ACC112 (cell line): ENCODE measurements around the gene MAP4.

Experiments used
- H2AFZ ChIP-seq: fragments of 200-600 bp; sonication (generic); one replicate; pipeline ENCODE4 v1.6.0; 2017; ENCODE audit warnings: antibody characterized with exemption, low read length; ENCODE audit not compliant: unreplicated experiment
- H3K27ac ChIP-seq: fragments of 200-600 bp; sonication (generic); 2 replicates; pipeline ENCODE4 v1.5.1; 2014; ENCODE audit warnings: low read depth, mild to moderate bottlenecking, antibody characterized with exemption, low read length, moderate library complexity
- H3K27me3 ChIP-seq: fragments of 200-600 bp; sonication (generic); 2 replicates; pipeline ENCODE4 v1.6.1; 2014; ENCODE audit warnings: mild to moderate bottlenecking, antibody characterized with exemption, low read length, moderate library complexity, mixed read lengths; ENCODE audit not compliant: insufficient read depth
- H3K36me3 ChIP-seq: fragments of 200-600 bp; sonication (generic); 2 replicates; pipeline ENCODE4 v1.6.1; 2016; ENCODE audit warnings: mild to moderate bottlenecking, antibody characterized with exemption, low read length, moderate library complexity, mixed read lengths; ENCODE audit not compliant: insufficient read depth
- H3K4me1 ChIP-seq: fragments of 200-600 bp; sonication (generic); one replicate; pipeline ENCODE4 v1.6.1; 2016; ENCODE audit warnings: low read length, mixed read lengths; ENCODE audit not compliant: insufficient read depth, unreplicated experiment, control insufficient read depth
- H3K4me3 ChIP-seq: fragments of 200-600 bp; sonication (generic); 2 replicates; pipeline ENCODE4 v1.5.1; 2014; ENCODE audit warnings: mild to moderate bottlenecking, low read depth, low read length
- H3K79me2 ChIP-seq: fragments of 200-600 bp; sonication (generic); one replicate; pipeline ENCODE4 v1.6.0; 2016; ENCODE audit warnings: low read length; ENCODE audit not compliant: control insufficient read depth, unreplicated experiment, insufficient read depth

The MAP4 gene

GRCh38 chr3:47991341-47991740 lies 24.9 kb downstream of the MAP4 start:
- H3K27ac ChIP-seq = no peak overlapping the region
- H3K4me1 ChIP-seq = peaks cover 7% of the 10 kb centered on the region
- no peak overlapping the region for H3K4me3 ChIP-seq
- no peak overlapping the region for H2AFZ ChIP-seq
- H3K27me3 ChIP-seq = no peaks in the 10 kb centered on the region
- H3K36me3 ChIP-seq = 0 out of 2 replicates have a peak, but pooled peaks cover 4% of the 10 kb centered on the region
- peaks cover 69% of the 10 kb centered on the region for H3K79me2 ChIP-seq

GRCh38 chr3:47989981-47990440 lies 26.2 kb downstream of the MAP4 start:
- Histone ChIP-seq H3K36me3 (0 out of 2 replicates have a peak, but pooled peaks cover 4% of the 10 kb centered on the region), H3K4me3 (no peak overlapping the region), H2AFZ (no peak overlapping the region), H3K79me2 (peaks cover 62% of the 10 kb centered on the region), H3K27ac (0 out of 2 replicates have a peak overlapping the region, but pooled peaks have one; percentile 8), H3K27me3 (no peaks in the 10 kb centered on the region), H3K4me1 (peaks cover 18% of the 10 kb centered on the region)

- peaks cover 29% of the 10 kb centered on the region for H3K4me1 ChIP-seq
- H3K79me2 ChIP-seq = peaks cover 60% of the 10 kb centered on the region
- H3K36me3 ChIP-seq = no peaks in the 10 kb centered on the region
Observed at GRCh38 chr3:47985381-47985780, 30.8 kb downstream of the MAP4 start.

GRCh38 chr3:47984075-47984728 lies 32.0 kb downstream of the MAP4 start:
- Histone ChIP-seq H3K4me1 (peaks cover 23% of the 10 kb centered on the region), H3K36me3 (no peaks in the 10 kb centered on the region), H3K27me3 (no peaks in the 10 kb centered on the region), H3K4me3 (no peak overlapping the region), H3K79me2 (peaks cover 59% of the 10 kb centered on the region), H2AFZ (no peak overlapping the region), H3K27ac (peak overlapping the region; percentile 86)

More at GRCh38 chr3:47985381-47985780, 30.8 kb downstream of the MAP4 start:
- no peaks in the 10 kb centered on the region for H3K27me3 ChIP-seq
- peak overlapping the region; percentile 8; the same call in 1 of the 2 replicates for H3K27ac ChIP-seq
- H3K4me3 ChIP-seq = no peak overlapping the region
- no peak overlapping the region for H2AFZ ChIP-seq

GRCh38 chr3:47980795-47981194 lies 35.4 kb downstream of the MAP4 start:
- Histone ChIP-seq H3K27ac (no peak overlapping the region), H3K4me3 (no peak overlapping the region), H3K27me3 (no peaks in the 10 kb centered on the region), H3K79me2 (peaks cover 34% of the 10 kb centered on the region), H3K4me1 (peaks cover 19% of the 10 kb centered on the region), H3K36me3 (peaks cover 8% of the 10 kb centered on the region; the same call in 1 of the 2 replicates), H2AFZ (no peak overlapping the region)

GRCh38 chr3:47979070-47979469 lies 37.1 kb downstream of the MAP4 start:
- Histone ChIP-seq H3K79me2 (peaks cover 32% of the 10 kb centered on the region), H3K4me1 (peaks cover 11% of the 10 kb centered on the region), H3K27me3 (no peaks in the 10 kb centered on the region), H3K36me3 (peaks cover 8% of the 10 kb centered on the region; the same call in 1 of the 2 replicates), H2AFZ (no peak overlapping the region), H3K4me3 (no peak overlapping the region), H3K27ac (no peak overlapping the region)

GRCh38 chr3:47978386-47978785 lies 37.8 kb downstream of the MAP4 start:
- no peak overlapping the region for H3K4me3 ChIP-seq
- no peak overlapping the region for H3K27ac ChIP-seq
- no peaks in the 10 kb centered on the region for H3K27me3 ChIP-seq
- peaks cover 8% of the 10 kb centered on the region; the same call in 1 of the 2 replicates for H3K36me3 ChIP-seq
- H3K4me1 ChIP-seq = peaks cover 6% of the 10 kb centered on the region
- H3K79me2 ChIP-seq = peaks cover 26% of the 10 kb centered on the region
- no peak overlapping the region for H2AFZ ChIP-seq

- Histone ChIP-seq H3K4me3 (no peak overlapping the region), H3K36me3 (peaks cover 8% of the 10 kb centered on the region; the same call in 1 of the 2 replicates), H3K79me2 (peaks cover 9% of the 10 kb centered on the region), H3K27me3 (no peaks in the 10 kb centered on the region), H3K27ac (no peak overlapping the region), H2AFZ (no peak overlapping the region), H3K4me1 (no peaks in the 10 kb centered on the region)
Observed at GRCh38 chr3:47976135-47976732, 40.0 kb downstream of the MAP4 start.

- H3K79me2 ChIP-seq = peaks cover 9% of the 10 kb centered on the region
- H3K4me3 ChIP-seq = no peak overlapping the region
- H3K27ac ChIP-seq = no peak overlapping the region
Observed at GRCh38 chr3:47974974-47975470, 41.2 kb downstream of the MAP4 start.

GRCh38 chr3:47971081-47971480 lies 45.1 kb downstream of the MAP4 start:
- Histone ChIP-seq H2AFZ (no peak overlapping the region), H3K4me3 (no peak overlapping the region), H3K27ac (no peak overlapping the region), H3K79me2 (peaks cover 14% of the 10 kb centered on the region), H3K36me3 (peaks cover 2% of the 10 kb centered on the region), H3K27me3 (no peaks in the 10 kb centered on the region), H3K4me1 (no peaks in the 10 kb centered on the region)

More at GRCh38 chr3:47974974-47975470, 41.2 kb downstream of the MAP4 start:
- Histone ChIP-seq H3K4me1 (no peaks in the 10 kb centered on the region), H3K36me3 (peaks cover 8% of the 10 kb centered on the region; the same call in 1 of the 2 replicates), H3K27me3 (no peaks in the 10 kb centered on the region), H2AFZ (no peak overlapping the region)
